Gastroesophageal sphincter (tissue), 3 donors: ENCODE measurements around the gene AXIN1.

Experiments used
- POLR2A ChIP-seq, 2 donors: fragments of 450-650 bp; IDR thresholded peaks; one replicate each; pipeline ENCODE4 v1.6.1; 2017; ENCODE audit warnings: antibody characterized with exemption in 2 of 2, mild to moderate bottlenecking in 2 of 2, moderate library complexity in 1 of 2
- TF ChIP-seq, protein P1 (sequence below), 4 experiments: fragments of 200-600 bp in 2 of 4; fragments of 450-650 bp in 2 of 4; sonication (generic) in 1 of 4; IDR thresholded peaks; one replicate each; pipeline ENCODE4 v1.5.1; 2017 to 2019; ENCODE audit warnings: antibody characterized with exemption in 4 of 4, mild to moderate bottlenecking in 2 of 4, moderate library complexity in 2 of 4

- TF ChIP-seq, protein P1, sequence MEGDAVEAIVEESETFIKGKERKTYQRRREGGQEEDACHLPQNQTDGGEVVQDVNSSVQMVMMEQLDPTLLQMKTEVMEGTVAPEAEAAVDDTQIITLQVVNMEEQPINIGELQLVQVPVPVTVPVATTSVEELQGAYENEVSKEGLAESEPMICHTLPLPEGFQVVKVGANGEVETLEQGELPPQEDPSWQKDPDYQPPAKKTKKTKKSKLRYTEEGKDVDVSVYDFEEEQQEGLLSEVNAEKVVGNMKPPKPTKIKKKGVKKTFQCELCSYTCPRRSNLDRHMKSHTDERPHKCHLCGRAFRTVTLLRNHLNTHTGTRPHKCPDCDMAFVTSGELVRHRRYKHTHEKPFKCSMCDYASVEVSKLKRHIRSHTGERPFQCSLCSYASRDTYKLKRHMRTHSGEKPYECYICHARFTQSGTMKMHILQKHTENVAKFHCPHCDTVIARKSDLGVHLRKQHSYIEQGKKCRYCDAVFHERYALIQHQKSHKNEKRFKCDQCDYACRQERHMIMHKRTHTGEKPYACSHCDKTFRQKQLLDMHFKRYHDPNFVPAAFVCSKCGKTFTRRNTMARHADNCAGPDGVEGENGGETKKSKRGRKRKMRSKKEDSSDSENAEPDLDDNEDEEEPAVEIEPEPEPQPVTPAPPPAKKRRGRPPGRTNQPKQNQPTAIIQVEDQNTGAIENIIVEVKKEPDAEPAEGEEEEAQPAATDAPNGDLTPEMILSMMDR (IDR thresholded peaks at IDR 0.05), result no peak
- no peak for TF ChIP-seq POLR2A (IDR thresholded peaks at IDR 0.05)
Measured at GRCh38 chr16:311725-312124, 40.8 kb downstream of the AXIN1 start.
